Left hindlimb (tissue), 1 donor: ENCODE data around the gene MRPL11.

Experiments used
- DNase-seq: peaks from one replicate; pipeline ENCODE4 v3.0.0-alpha.2; 2018

Gene MRPL11

GRCh38 chr11:66438504-66439466 is at the start of gene MRPL11:
Gene MRPL11 (minus strand): TSS chr11:66438848. CDS start chr11:66438754, 94 bp downstream.
- DNase-seq, result peak; percentile 92

GRCh38 chr11:66484806-66485380 is 46.2 kb upstream of the MRPL11 start:
- no peak for DNase-seq

GRCh38 chr11:66480117-66480938 is 41.7 kb upstream of the MRPL11 start, which contains the start of gene DPP3:
Gene DPP3 (plus strand): TSS chr11:66480434. CDS start chr11:66482201, 1,767 bp downstream.
- peak; percentile 97 for DNase-seq

- peak; percentile 53 for DNase-seq
These were observed 40.9 kb upstream of the MRPL11 start for GRCh38 chr11:66479394-66480116.

GRCh38 chr11:66478729-66479393 is 40.2 kb upstream of the MRPL11 start:
- no peak for DNase-seq

- no peak for DNase-seq
These were observed 38.9 kb upstream of the MRPL11 start for GRCh38 chr11:66477263-66478201.

GRCh38 chr11:66476841-66477251 is 38.2 kb upstream of the MRPL11 start:
- no peak for DNase-seq

GRCh38 chr11:66476173-66476840 is 37.7 kb upstream of the MRPL11 start:
- no peak for DNase-seq

GRCh38 chr11:66475349-66476172 is 36.9 kb upstream of the MRPL11 start:
- DNase-seq, result no peak

- no peak for DNase-seq
These were observed 35.2 kb upstream of the MRPL11 start for GRCh38 chr11:66473608-66474515.

GRCh38 chr11:66473167-66473566 is 34.5 kb upstream of the MRPL11 start:
- no peak for DNase-seq

GRCh38 chr11:66472054-66472453 is 33.4 kb upstream of the MRPL11 start:
- DNase-seq, result no peak

- no peak for DNase-seq
These were observed 32.5 kb upstream of the MRPL11 start for GRCh38 chr11:66471142-66471541.

- no peak for DNase-seq
These were observed 31.4 kb upstream of the MRPL11 start for GRCh38 chr11:66470015-66470414.

GRCh38 chr11:66469441-66469840 is 30.8 kb upstream of the MRPL11 start:
- no peak for DNase-seq

- no peak for DNase-seq
These were observed 30.0 kb upstream of the MRPL11 start for GRCh38 chr11:66468691-66469090.

GRCh38 chr11:66467756-66468155 is 29.1 kb upstream of the MRPL11 start:
- DNase-seq, result no peak
